H9 (cell line): ENCODE results near the gene TENM4. TPM values are rescaled to one million over a fixed set of nuclear protein-coding genes. Genes with fewer than 3 reads are reported as not detected.

ENCODE experiments used
- DNase-seq: peaks from one replicate; pipeline ENCODE4 v3.0.0-alpha.2; 2017
- H2AFZ ChIP-seq: one replicate; pipeline ENCODE4 v1.6.1; 2013; ENCODE audit warnings: mild to moderate bottlenecking, low read length, control low read depth, moderate library complexity
- H2AK5ac ChIP-seq: 2 replicates; pipeline ENCODE4 v1.6.1; 2013; ENCODE audit warnings: low read length, control low read depth, mixed read lengths; ENCODE audit not compliant: insufficient read length
- H2BK120ac ChIP-seq: one replicate; pipeline ENCODE4 v1.6.1; 2013; ENCODE audit warnings: low read depth, mild to moderate bottlenecking, low read length, control low read depth, inconsistent platforms; ENCODE audit not compliant: poor library complexity, severe bottlenecking
- H2BK12ac ChIP-seq: 2 replicates; pipeline ENCODE4 v1.6.1; 2013; ENCODE audit warnings: low read length, control low read depth, mixed read lengths, low read depth; ENCODE audit not compliant: insufficient read length
- H2BK15ac ChIP-seq: 2 replicates; pipeline ENCODE4 v1.6.1; 2013; ENCODE audit warnings: low read depth, low read length, control low read depth
- H2BK20ac ChIP-seq: one replicate; pipeline ENCODE4 v1.6.1; 2013; ENCODE audit warnings: low read depth, mild to moderate bottlenecking, low read length, control low read depth, inconsistent platforms; ENCODE audit not compliant: poor library complexity, severe bottlenecking
- H2BK5ac ChIP-seq: 2 replicates; pipeline ENCODE4 v1.6.1; 2013; ENCODE audit warnings: low read length, control low read depth, mixed read lengths; ENCODE audit not compliant: insufficient read length
- H3K14ac ChIP-seq: 2 replicates; pipeline ENCODE4 v1.6.1; 2013; ENCODE audit warnings: low read length, control low read depth; ENCODE audit not compliant: insufficient read depth
- H3K18ac ChIP-seq: 2 replicates; pipeline ENCODE4 v1.6.1; 2013; ENCODE audit warnings: low read depth, mild to moderate bottlenecking, mixed read lengths, low read length, control low read depth; ENCODE audit not compliant: insufficient read length
- H3K23ac ChIP-seq: 2 replicates; pipeline ENCODE4 v1.6.1; 2013; ENCODE audit warnings: low read length, control low read depth, mixed read lengths, low read depth; ENCODE audit not compliant: insufficient read length
- H3K23me2 ChIP-seq: 2 replicates; pipeline ENCODE4 v1.6.1; 2013; ENCODE audit warnings: low read depth, mild to moderate bottlenecking, mixed read lengths, low read length, control low read depth; ENCODE audit not compliant: insufficient read length, poor library complexity, severe bottlenecking
- H3K27ac ChIP-seq: 2 replicates; pipeline ENCODE4 v1.5.1; 2013; ENCODE audit warnings: low read length, control low read depth, mixed read lengths, low read depth; ENCODE audit not compliant: insufficient read length
- H3K27me3 ChIP-seq: 2 replicates; pipeline ENCODE4 v1.6.1; 2013; ENCODE audit warnings: low read length, control low read depth, inconsistent platforms; ENCODE audit not compliant: insufficient read depth
- H3K4ac ChIP-seq: 2 replicates; pipeline ENCODE4 v1.6.1; 2013; ENCODE audit warnings: low read depth, mild to moderate bottlenecking, control low read depth, inconsistent platforms, low read length, moderate library complexity
- H3K4me1 ChIP-seq: 2 replicates; pipeline ENCODE4 v1.6.1; 2013; ENCODE audit warnings: low read length, control low read depth, inconsistent platforms; ENCODE audit not compliant: insufficient read depth
- H3K4me2 ChIP-seq: 2 replicates; pipeline ENCODE4 v1.6.1; 2013; ENCODE audit warnings: low read length, control low read depth, mixed read lengths; ENCODE audit not compliant: insufficient read length, insufficient read depth
- H3K56ac ChIP-seq: 2 replicates; pipeline ENCODE4 v1.6.1; 2013; ENCODE audit warnings: low read depth, mild to moderate bottlenecking, mixed read lengths, low read length, control low read depth; ENCODE audit not compliant: insufficient read length
- H3K79me1 ChIP-seq: 2 replicates; pipeline ENCODE4 v1.6.1; 2013; ENCODE audit warnings: low read depth, mild to moderate bottlenecking, moderate library complexity, low read length, control low read depth, inconsistent platforms; ENCODE audit not compliant: insufficient read depth, poor library complexity, severe bottlenecking
- H3K79me2 ChIP-seq: 2 replicates; pipeline ENCODE4 v1.6.1; 2013; ENCODE audit warnings: low read length, control low read depth, inconsistent platforms; ENCODE audit not compliant: insufficient read depth
- H3K9ac ChIP-seq: 2 replicates; pipeline ENCODE4 v1.6.1; 2013; ENCODE audit warnings: low read length, control low read depth, mixed read lengths; ENCODE audit not compliant: insufficient read length; ENCODE audit errors: extremely low read depth
- H3K9me3 ChIP-seq: one replicate; pipeline ENCODE4 v1.6.1; 2013; ENCODE audit warnings: low read depth, low read length, inconsistent platforms; ENCODE audit not compliant: control insufficient read depth
- H3T11ph ChIP-seq: one replicate; pipeline ENCODE4 v1.6.1; 2013; ENCODE audit warnings: mild to moderate bottlenecking, low read length, control low read depth, inconsistent platforms
- H4K20me1 ChIP-seq: one replicate; pipeline ENCODE4 v1.6.1; 2013; ENCODE audit not compliant: control insufficient read depth, insufficient read length, insufficient read depth
- H4K5ac ChIP-seq: 2 replicates; pipeline ENCODE4 v1.6.1; 2013; ENCODE audit warnings: low read depth, mild to moderate bottlenecking, mixed read lengths, low read length, control low read depth; ENCODE audit not compliant: insufficient read length
- H4K8ac ChIP-seq: replicated peaks from 2 replicates; pipeline ENCODE4 v1.6.1; 2013; ENCODE audit warnings: low read length, control low read depth, mixed read lengths, low read depth; ENCODE audit not compliant: insufficient read length
- H4K91ac ChIP-seq: 2 replicates; pipeline ENCODE4 v1.6.1; 2013; ENCODE audit warnings: low read depth, mild to moderate bottlenecking, moderate library complexity, mixed read lengths, low read length, control low read depth; ENCODE audit not compliant: insufficient read length
- H3K27ac Mint-ChIP-seq, 3 experiments: 2 replicates in 2 of 3; 3 replicates in 1 of 3; pipeline ENCODE4 v1.8.0; 2020 to 2021; ENCODE audit warnings: mixed read lengths in 3 of 3, mild to moderate bottlenecking in 1 of 3, moderate library complexity in 1 of 3
- H3K27me3 Mint-ChIP-seq: 2 replicates; pipeline ENCODE4 v1.8.0; 2021; ENCODE audit warnings: low read depth, mild to moderate bottlenecking, moderate library complexity, mixed read lengths
- H3K36me3 Mint-ChIP-seq, 3 experiments: 2 replicates in 2 of 3; 3 replicates in 1 of 3; pipeline ENCODE4 v1.8.0; 2020 to 2021; ENCODE audit warnings: low read depth in 3 of 3, mixed read lengths in 3 of 3; ENCODE audit not compliant: insufficient read depth in 1 of 3
- H3K4me1 Mint-ChIP-seq, 2 experiments: 2 replicates each; pipeline ENCODE4 v1.8.0; 2020; ENCODE audit warnings: mixed read lengths in 2 of 2
- H3K4me3 Mint-ChIP-seq, 2 experiments: 2 replicates in 1 of 2; 3 replicates in 1 of 2; pipeline ENCODE4 v1.8.0; 2020 to 2021; ENCODE audit warnings: mild to moderate bottlenecking in 2 of 2, mixed read lengths in 2 of 2, moderate library complexity in 1 of 2
- H3K9me3 Mint-ChIP-seq, 2 experiments: 2 replicates in 1 of 2; 3 replicates in 1 of 2; pipeline ENCODE4 v1.8.0; 2020; ENCODE audit warnings: mild to moderate bottlenecking in 2 of 2, mixed read lengths in 2 of 2, moderate library complexity in 1 of 2
- WGBS: extraction: QIAGEN DNeasy Blood & Tissue Kit; methylation state at CpG from one replicate; pipeline ENCODE4 v1.1.7; 2013; ENCODE audit warnings: missing lambda C conversion rate, low lambda C conversion rate, mixed read lengths; ENCODE audit not compliant: insufficient read length; ENCODE audit errors: extremely low coverage; 5-methylcytosine and 5-hydroxymethylcytosine counted together
- total RNA-seq: library from RNA; stranded (reverse); gene quantifications from 2 replicates; pipeline ENCODE4 v1.2.1, GENCODE V29; 2021
- TF ChIP-seq, protein P1 (sequence below): fragments of 200-600 bp; sonication (generic); conservative IDR thresholded peaks from 3 replicates; pipeline ENCODE4 v1.8.0; 2021; ENCODE audit warnings: antibody characterized with exemption, mild to moderate bottlenecking

Gene TENM4
- total RNA-seq, 1 experiment from 2014 or later = 4.6 TPM

DNA sequence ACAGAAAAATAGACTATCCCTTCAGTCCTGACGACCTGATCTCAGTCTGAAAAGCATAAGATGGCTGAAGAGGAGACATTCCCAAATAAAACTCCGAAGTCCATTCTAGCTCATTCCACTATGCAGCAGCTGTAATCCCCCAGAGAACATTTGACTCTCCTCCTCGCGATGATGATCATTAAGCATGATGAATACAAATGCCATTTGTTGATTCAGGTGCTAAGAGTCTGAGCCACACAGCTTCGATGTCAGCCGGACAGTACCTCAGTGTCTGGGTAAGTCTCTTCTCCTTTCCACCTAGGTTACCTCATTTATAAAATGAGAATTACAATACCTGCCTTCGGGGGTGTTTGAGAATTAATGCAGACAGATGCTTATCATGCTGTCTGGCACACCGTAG lies 94.8 kb downstream of the TENM4 start:
- no peak overlapping the region for H4K8ac ChIP-seq
- Mint-ChIP-seq H3K36me3 (no peaks in the 10 kb centered on the region), H3K27me3 (no peaks in the 10 kb centered on the region; the same call in 1 of the 2 replicates), H3K27ac (no peak overlapping the region), H3K4me1 (peaks cover 12 to 14% of the 10 kb centered on the region in 2 experiments), H3K9me3 (no peaks in the 10 kb centered on the region), H3K4me3 (no peak overlapping the region)
- WGBS = no CpG with 5 or more reads among the region's 8 CpGs
- no peak overlapping the region for H4K91ac ChIP-seq
- H3K27me3 ChIP-seq = no peaks in the 10 kb centered on the region
- TF ChIP-seq, protein P1, sequence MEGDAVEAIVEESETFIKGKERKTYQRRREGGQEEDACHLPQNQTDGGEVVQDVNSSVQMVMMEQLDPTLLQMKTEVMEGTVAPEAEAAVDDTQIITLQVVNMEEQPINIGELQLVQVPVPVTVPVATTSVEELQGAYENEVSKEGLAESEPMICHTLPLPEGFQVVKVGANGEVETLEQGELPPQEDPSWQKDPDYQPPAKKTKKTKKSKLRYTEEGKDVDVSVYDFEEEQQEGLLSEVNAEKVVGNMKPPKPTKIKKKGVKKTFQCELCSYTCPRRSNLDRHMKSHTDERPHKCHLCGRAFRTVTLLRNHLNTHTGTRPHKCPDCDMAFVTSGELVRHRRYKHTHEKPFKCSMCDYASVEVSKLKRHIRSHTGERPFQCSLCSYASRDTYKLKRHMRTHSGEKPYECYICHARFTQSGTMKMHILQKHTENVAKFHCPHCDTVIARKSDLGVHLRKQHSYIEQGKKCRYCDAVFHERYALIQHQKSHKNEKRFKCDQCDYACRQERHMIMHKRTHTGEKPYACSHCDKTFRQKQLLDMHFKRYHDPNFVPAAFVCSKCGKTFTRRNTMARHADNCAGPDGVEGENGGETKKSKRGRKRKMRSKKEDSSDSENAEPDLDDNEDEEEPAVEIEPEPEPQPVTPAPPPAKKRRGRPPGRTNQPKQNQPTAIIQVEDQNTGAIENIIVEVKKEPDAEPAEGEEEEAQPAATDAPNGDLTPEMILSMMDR = no peak
- no peak for DNase-seq
- H3K9ac ChIP-seq = no peak overlapping the region
- no peak overlapping the region for H2BK15ac ChIP-seq
- no peak overlapping the region for H3T11ph ChIP-seq
- no peaks in the 10 kb centered on the region for H3K79me2 ChIP-seq
- no peak overlapping the region for H2BK12ac ChIP-seq
- no peak overlapping the region for H4K5ac ChIP-seq
- H2BK5ac ChIP-seq = no peak overlapping the region
- H3K14ac ChIP-seq = no peak overlapping the region
- no peak overlapping the region for H3K23ac ChIP-seq
- H3K79me1 ChIP-seq = no peaks in the 10 kb centered on the region
- H3K4me1 ChIP-seq = 0 out of 2 replicates have a peak, but pooled peaks cover 2% of the 10 kb centered on the region
- no peak overlapping the region for H2AFZ ChIP-seq
- H2BK20ac ChIP-seq = no peak overlapping the region
- no peak overlapping the region for H3K27ac ChIP-seq
- no peak overlapping the region for H3K56ac ChIP-seq
- no peaks in the 10 kb centered on the region for H3K9me3 ChIP-seq
- H3K23me2 ChIP-seq = no peaks in the 10 kb centered on the region
- H3K18ac ChIP-seq = no peak overlapping the region
- H4K20me1 ChIP-seq = no peaks in the 10 kb centered on the region
- no peak overlapping the region for H2AK5ac ChIP-seq
- no peak overlapping the region for H2BK120ac ChIP-seq
- no peak overlapping the region for H3K4me2 ChIP-seq
- H3K4ac ChIP-seq = no peak overlapping the region
